ENCODE results near the gene TRPV5.
A peak's percentile ranks its signal among the peaks of the same experiment; 100 is the strongest.

Gene TRPV5

DNA sequence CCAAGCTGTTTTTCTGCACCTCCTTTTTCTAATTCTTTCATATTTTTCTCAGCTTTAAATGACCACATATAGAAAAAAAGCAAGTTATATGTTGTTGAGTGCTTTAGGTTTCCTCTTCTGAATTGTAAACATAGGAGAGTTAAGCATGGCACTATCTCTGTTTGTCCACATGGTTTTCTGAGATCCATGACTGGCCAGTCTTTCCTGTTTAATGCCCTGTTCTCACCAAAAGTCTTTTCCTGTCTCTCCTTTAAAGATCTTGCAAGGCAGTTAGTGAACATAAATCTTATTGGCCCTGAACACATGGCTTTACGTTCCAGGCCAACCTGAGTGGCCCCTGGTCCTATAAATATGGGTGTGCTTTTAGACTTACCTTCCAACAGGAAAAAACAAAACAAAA, 19.4 kb downstream of the TRPV5 start:
- DNase-seq (ENCODE audit: low spot score): no peak
- in situ Hi-C loops (cut with MboI; ENCODE audit: low pct_unique_long_range_greater_than_20kb, low sequenced_read_pairs, unreplicated experiment): no loop called here
- TF ChIP-seq, protein P1, sequence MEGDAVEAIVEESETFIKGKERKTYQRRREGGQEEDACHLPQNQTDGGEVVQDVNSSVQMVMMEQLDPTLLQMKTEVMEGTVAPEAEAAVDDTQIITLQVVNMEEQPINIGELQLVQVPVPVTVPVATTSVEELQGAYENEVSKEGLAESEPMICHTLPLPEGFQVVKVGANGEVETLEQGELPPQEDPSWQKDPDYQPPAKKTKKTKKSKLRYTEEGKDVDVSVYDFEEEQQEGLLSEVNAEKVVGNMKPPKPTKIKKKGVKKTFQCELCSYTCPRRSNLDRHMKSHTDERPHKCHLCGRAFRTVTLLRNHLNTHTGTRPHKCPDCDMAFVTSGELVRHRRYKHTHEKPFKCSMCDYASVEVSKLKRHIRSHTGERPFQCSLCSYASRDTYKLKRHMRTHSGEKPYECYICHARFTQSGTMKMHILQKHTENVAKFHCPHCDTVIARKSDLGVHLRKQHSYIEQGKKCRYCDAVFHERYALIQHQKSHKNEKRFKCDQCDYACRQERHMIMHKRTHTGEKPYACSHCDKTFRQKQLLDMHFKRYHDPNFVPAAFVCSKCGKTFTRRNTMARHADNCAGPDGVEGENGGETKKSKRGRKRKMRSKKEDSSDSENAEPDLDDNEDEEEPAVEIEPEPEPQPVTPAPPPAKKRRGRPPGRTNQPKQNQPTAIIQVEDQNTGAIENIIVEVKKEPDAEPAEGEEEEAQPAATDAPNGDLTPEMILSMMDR (IDR thresholded peaks at IDR 0.05; ENCODE audit: extremely low read depth, insufficient read depth, missing control alignments): no peak

DNA sequence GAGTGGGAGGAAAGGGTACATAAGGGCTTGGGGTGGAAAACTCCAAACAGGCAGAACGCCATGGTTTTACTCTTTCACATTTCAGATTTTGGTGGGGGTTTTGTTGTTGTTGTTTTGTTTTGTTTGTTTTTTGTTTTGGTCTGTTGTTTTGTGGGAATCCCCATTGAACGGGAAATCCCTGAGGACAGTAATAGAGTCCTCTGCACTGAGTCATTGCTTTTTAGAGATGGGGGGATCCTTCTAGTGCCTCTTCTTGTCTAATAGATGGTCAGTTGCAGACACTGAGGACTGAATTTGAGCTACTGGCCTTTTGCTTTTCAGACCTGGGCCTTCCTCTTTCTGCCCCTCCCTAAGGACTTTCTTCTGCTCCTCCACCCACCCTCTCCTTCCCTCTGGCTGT, 20.0 kb downstream of the TRPV5 start:
- in situ Hi-C loops (cut with MboI; ENCODE audit: low pct_unique_long_range_greater_than_20kb, low sequenced_read_pairs, unreplicated experiment): no loop called here
- TF ChIP-seq, protein P1 (IDR thresholded peaks at IDR 0.05; ENCODE audit: extremely low read depth, insufficient read depth, missing control alignments): no peak
- DNase-seq (ENCODE audit: low spot score): no peak

DNA sequence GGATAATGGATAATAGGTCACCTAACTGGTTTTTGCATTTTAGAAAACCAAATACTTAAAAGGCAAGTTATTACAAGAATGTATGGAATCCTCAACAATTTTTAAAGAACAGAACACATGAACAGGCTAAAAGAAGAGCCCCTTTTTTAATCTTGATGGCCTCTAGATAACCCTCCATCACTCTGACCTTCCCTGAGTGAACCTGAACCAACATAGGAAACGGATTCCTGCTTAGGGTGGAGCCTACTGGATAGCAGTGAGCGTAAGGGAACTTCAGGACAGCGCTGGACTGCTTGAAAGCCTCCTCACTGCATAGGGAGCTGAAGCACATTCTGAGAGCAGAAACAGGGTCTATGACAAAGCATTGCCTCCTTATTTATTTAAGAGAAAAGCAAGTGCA, 20.5 kb downstream of the TRPV5 start:
- no peak for DNase-seq (ENCODE audit: low spot score)
- in situ Hi-C loops (cut with MboI; ENCODE audit: low pct_unique_long_range_greater_than_20kb, low sequenced_read_pairs, unreplicated experiment): no loop called here
- TF ChIP-seq, protein P1 (IDR thresholded peaks at IDR 0.05; ENCODE audit: extremely low read depth, insufficient read depth, missing control alignments): no peak

DNA sequence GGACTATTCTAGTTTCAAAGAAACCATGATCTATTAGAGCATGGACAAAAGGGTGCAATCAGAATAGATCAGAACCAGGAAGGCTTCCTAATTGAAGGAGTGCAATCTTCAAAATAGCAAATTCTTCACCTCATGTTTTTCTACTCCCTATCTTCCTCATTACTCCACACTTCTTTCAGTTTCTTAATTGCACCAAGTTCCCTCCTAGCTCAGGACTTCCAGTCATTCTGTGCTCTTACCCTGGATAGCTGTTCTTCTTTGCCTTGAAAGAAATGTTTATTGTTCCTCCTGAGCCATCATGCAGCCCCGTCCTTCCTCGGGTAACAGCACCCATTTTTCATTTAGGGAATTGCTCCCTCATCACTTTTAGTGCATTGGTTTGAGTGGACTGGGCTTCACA, 23.1 kb downstream of the TRPV5 start:
- no peak for DNase-seq (ENCODE audit: low spot score)
- TF ChIP-seq, protein P1 (IDR thresholded peaks at IDR 0.05; ENCODE audit: extremely low read depth, insufficient read depth, missing control alignments): no peak
- in situ Hi-C loops (cut with MboI; ENCODE audit: low pct_unique_long_range_greater_than_20kb, low sequenced_read_pairs, unreplicated experiment): no loop called here

DNA sequence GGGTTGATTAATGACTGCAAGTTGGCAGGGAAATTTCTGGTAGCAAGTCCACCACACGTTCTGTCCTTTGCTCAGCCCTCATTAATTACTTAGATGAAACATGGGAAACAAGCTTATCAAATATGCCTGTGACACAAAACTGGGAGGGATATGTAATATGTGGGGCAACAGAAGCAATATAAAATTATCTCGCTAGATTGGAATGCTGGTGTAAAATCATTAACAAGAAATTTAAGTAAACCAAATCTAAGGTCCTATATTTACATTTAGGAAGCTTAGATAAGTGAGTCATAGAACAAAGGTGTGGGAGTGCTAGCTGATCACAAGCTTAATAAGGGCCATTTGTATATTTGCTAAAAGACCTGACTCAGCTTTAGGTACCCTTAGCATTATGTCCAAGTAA, 23.5 kb downstream of the TRPV5 start:
- in situ Hi-C loops (cut with MboI; ENCODE audit: low pct_unique_long_range_greater_than_20kb, low sequenced_read_pairs, unreplicated experiment): no loop called here
- TF ChIP-seq, protein P1 (IDR thresholded peaks at IDR 0.05; ENCODE audit: extremely low read depth, insufficient read depth, missing control alignments): no peak
- DNase-seq (ENCODE audit: low spot score): no peak

DNA sequence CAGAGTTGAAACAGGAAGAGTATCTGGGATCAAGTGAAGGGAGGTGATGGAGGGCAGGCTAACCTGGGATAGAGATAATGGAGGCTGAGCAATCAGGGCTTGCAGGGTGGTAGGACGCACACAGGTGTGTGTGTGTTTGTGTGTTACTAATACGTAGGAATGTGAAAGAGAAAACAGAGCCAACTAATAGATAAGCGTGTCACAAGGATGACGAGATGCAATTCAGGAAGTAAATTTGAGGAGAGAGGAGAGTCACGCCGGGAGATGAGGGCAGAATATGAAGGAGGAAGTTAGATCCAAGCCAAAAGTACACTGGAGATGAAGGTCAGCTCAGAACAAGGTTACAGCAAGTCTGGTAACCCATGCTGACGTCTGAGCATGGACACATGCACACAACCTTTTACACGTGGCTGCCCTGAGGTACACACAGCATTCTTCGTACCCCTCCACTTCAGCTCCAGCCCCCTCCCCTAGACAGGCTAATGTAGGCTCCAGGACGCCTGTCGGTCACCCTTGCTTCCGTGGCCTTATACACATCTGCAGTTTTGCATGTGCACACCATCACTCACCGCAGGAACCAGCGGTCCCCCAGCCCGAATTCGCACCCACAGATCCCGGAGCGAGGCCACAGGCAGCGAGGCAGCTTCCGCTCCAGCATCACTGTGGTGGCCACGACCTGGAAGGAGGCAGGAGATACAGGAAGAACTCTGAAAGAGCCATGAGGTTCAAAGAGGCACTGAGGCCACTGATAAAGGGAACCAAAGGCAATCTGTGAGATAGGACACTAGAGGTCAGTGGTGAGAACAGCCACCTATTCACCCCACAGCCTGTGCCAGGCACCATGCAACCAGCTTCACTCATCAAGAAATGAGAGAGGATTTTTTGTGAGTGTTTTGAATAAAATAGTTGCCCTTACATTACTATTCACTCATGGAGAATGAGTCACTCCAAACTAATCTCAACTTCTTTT, 24.3 kb downstream of the TRPV5 start:
- TF ChIP-seq, protein P1 (IDR thresholded peaks at IDR 0.05; ENCODE audit: extremely low read depth, insufficient read depth, missing control alignments): peak; percentile 31
- in situ Hi-C loops (cut with MboI; ENCODE audit: low pct_unique_long_range_greater_than_20kb, low sequenced_read_pairs, unreplicated experiment): no loop called here
- peak; percentile 42 for DNase-seq (ENCODE audit: low spot score)
